Measurements from ENCODE around the gene BABAM1.

Gene BABAM1

GRCh38 chr19:17324357-17325114 is 57.3 kb downstream of the BABAM1 start:
- no peak for DNase-seq (ENCODE audit: low read depth)

GRCh38 chr19:17325133-17325532 is 57.9 kb downstream of the BABAM1 start:
- DNase-seq (ENCODE audit: low read depth): no peak

GRCh38 chr19:17325881-17326594 is 58.8 kb downstream of the BABAM1 start:
- no peak for DNase-seq (ENCODE audit: low read depth)

GRCh38 chr19:17326595-17326966 is 59.3 kb downstream of the BABAM1 start:
- DNase-seq (ENCODE audit: low read depth): no peak

- no peak for DNase-seq (ENCODE audit: low read depth)
These were observed 59.9 kb downstream of the BABAM1 start for GRCh38 chr19:17327068-17327653.

- no peak for DNase-seq (ENCODE audit: low read depth)
These were observed 60.6 kb downstream of the BABAM1 start for GRCh38 chr19:17327654-17328516.
